ENCODE results near the gene TRIP6.

- TF ChIP-seq CTCF (IDR thresholded peaks at IDR 0.05) (no peak), POLR2A (IDR thresholded peaks at IDR 0.05) (no peak)
Measured at GRCh38 chr7:100866729-100867039, 503 bp upstream of the TRIP6 start.
